ENCODE results near the gene WNT6. TPM values are rescaled to one million over a fixed set of nuclear protein-coding genes. Genes with fewer than 3 reads are reported as not detected.
A peak's percentile ranks its signal among the peaks of the same experiment; 100 is the strongest.

Gene WNT6
- total RNA-seq, 1 donor from 2014 or later: 0.64 TPM

- Mint-ChIP-seq H3K27ac (ENCODE audit: unreplicated experiment) (no peak overlapping the region), H3K4me1 (ENCODE audit: unreplicated experiment) (peaks cover 37% of the 10 kb centered on the region), H3K36me3 (ENCODE audit: unreplicated experiment) (no peaks in the 10 kb centered on the region), H3K27me3 (ENCODE audit: unreplicated experiment) (peaks cover 57% of the 10 kb centered on the region), H3K4me3 (ENCODE audit: unreplicated experiment) (no peak overlapping the region), H3K9me3 (ENCODE audit: unreplicated experiment) (no peaks in the 10 kb centered on the region)
- no peak for DNase-seq (ENCODE audit: extremely low spot score, unreplicated experiment)
- no peak for TF ChIP-seq CTCF (IDR thresholded peaks at IDR 0.05)
Observed at GRCh38 chr2:218860950-218861381, 1.4 kb downstream of the WNT6 start.

DNA sequence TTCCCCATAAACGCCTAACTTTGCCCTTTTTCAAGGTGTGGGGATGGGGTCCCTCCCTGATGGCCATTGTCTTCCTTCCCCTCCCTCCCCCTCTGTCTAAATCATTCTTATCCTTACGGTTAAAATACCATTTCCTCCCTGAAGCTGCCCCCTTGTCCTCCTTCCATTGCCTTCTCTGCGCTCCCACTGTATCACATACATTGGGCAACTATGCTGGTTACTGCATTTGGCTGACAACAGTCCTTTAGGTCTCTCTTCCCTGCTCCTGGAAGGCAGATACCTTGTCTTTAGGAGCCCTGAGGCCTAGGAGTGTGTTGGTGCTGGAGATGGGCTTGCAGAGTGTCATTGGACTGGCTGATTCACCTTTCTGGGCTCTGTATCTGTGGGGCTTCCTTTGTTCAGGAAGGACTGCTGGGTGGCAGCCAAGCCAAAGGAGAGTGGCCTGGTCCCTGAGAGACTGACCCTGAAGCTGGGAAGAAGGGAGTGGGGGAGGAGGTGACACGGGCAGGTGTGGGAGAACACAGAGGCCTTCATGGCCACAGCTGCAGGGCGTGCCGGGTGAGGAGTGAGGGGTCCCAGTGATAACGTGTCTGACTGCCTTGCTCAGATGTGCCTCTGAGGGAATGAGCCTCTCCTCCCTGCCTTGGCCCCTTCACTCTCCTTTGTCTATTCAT lies 2.2 kb downstream of the WNT6 start:
- no peak for TF ChIP-seq CTCF (IDR thresholded peaks at IDR 0.05)
- Mint-ChIP-seq H3K27me3 (ENCODE audit: unreplicated experiment) (peaks cover 62% of the 10 kb centered on the region), H3K36me3 (ENCODE audit: unreplicated experiment) (no peaks in the 10 kb centered on the region), H3K27ac (ENCODE audit: unreplicated experiment) (no peak overlapping the region), H3K9me3 (ENCODE audit: unreplicated experiment) (no peaks in the 10 kb centered on the region), H3K4me1 (ENCODE audit: unreplicated experiment) (peaks cover 32% of the 10 kb centered on the region), H3K4me3 (ENCODE audit: unreplicated experiment) (peak overlapping the region; percentile 26)
- no peak for DNase-seq (ENCODE audit: extremely low spot score, unreplicated experiment)

- no peaks in the 10 kb centered on the region for H3K36me3 Mint-ChIP-seq (ENCODE audit: unreplicated experiment)
- H3K27ac Mint-ChIP-seq (ENCODE audit: unreplicated experiment): no peak overlapping the region
- peaks cover 74% of the 10 kb centered on the region for H3K27me3 Mint-ChIP-seq (ENCODE audit: unreplicated experiment)
- no peak for DNase-seq (ENCODE audit: extremely low spot score, unreplicated experiment)
- no peak overlapping the region for H3K4me3 Mint-ChIP-seq (ENCODE audit: unreplicated experiment)
- H3K4me1 Mint-ChIP-seq (ENCODE audit: unreplicated experiment): peaks cover 22% of the 10 kb centered on the region
- no peaks in the 10 kb centered on the region for H3K9me3 Mint-ChIP-seq (ENCODE audit: unreplicated experiment)
- TF ChIP-seq CTCF (IDR thresholded peaks at IDR 0.05): no peak
Observed at GRCh38 chr2:218863021-218863520, 3.5 kb downstream of the WNT6 start.

DNA sequence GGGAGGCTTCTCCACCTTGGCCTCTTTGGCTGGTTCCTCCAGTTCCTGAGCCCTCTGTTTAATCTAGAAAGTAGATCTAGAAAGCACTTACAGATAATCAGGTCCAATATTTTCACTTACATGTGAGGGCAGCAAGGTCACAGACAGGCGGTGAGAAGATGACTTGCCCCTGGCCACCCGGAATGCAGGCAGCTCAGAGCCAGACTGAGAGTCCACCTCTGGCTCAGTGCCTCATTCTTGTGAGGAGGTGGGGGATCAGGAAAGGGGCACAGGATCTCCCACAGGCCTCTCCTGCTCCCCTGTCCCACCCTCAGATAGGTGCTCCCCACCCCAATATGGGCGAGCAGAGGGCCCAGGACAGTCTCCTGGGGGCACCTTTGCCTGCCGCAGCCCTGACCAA lies 5.8 kb downstream of the WNT6 start:
- H3K27me3 Mint-ChIP-seq (ENCODE audit: unreplicated experiment): peaks cover 81% of the 10 kb centered on the region
- no peak for DNase-seq (ENCODE audit: extremely low spot score, unreplicated experiment)
- H3K4me1 Mint-ChIP-seq (ENCODE audit: unreplicated experiment): peaks cover 6% of the 10 kb centered on the region
- H3K36me3 Mint-ChIP-seq (ENCODE audit: unreplicated experiment): no peaks in the 10 kb centered on the region
- H3K9me3 Mint-ChIP-seq (ENCODE audit: unreplicated experiment): no peaks in the 10 kb centered on the region
- no peak for TF ChIP-seq CTCF (IDR thresholded peaks at IDR 0.05)
- no peak overlapping the region for H3K4me3 Mint-ChIP-seq (ENCODE audit: unreplicated experiment)
- no peak overlapping the region for H3K27ac Mint-ChIP-seq (ENCODE audit: unreplicated experiment)

DNA sequence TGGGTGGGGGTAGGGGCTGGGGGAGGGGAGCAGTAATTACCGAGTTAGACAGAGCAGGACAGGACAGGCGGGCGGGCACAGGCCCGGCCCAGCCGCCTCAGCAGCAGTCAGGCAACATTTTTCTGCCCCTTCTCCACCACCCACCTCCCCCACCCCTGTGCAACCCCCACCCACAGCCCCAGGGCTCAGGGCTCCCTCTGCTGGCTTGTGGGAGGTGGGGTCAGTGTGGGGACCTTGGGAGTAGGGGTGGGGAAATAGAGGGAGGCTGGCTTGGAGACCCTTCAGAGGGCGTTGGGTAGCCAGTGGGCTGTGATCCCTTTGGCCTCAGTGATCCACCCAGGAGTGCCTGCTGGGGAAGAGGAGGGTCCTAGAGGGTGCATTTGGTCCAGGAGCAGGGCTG lies 6.4 kb downstream of the WNT6 start:
- peaks cover 1% of the 10 kb centered on the region for H3K4me1 Mint-ChIP-seq (ENCODE audit: unreplicated experiment)
- no peak overlapping the region for H3K27ac Mint-ChIP-seq (ENCODE audit: unreplicated experiment)
- no peaks in the 10 kb centered on the region for H3K9me3 Mint-ChIP-seq (ENCODE audit: unreplicated experiment)
- TF ChIP-seq CTCF (IDR thresholded peaks at IDR 0.05): no peak
- H3K36me3 Mint-ChIP-seq (ENCODE audit: unreplicated experiment): no peaks in the 10 kb centered on the region
- H3K27me3 Mint-ChIP-seq (ENCODE audit: unreplicated experiment): peaks cover 83% of the 10 kb centered on the region
- DNase-seq (ENCODE audit: extremely low spot score, unreplicated experiment): no peak
- no peak overlapping the region for H3K4me3 Mint-ChIP-seq (ENCODE audit: unreplicated experiment)

All from osteocyte (in vitro differentiated cells).